K562 (cell line): ENCODE results near the gene RPLP2. TPM values are rescaled to one million over a fixed set of nuclear protein-coding genes. Genes with fewer than 3 reads are reported as not detected.

Experiments used
- ARID3A ChIP-seq: IDR thresholded peaks from 2 replicates; pipeline ENCODE4 v1.6.1; 2012; ENCODE audit warnings: low read depth, low read length, improper control_type of control experiment, borderline replicate concordance
- ESRRA ChIP-seq: fragments of 450-650 bp; IDR thresholded peaks from 2 replicates; pipeline ENCODE4 v1.6.1; 2014; ENCODE audit warnings: low read depth, mild to moderate bottlenecking, moderate library complexity, borderline replicate concordance
- FOXJ2 ChIP-seq: fragments of 200-800 bp; sonication (Bioruptor generic); IDR thresholded peaks from 2 replicates; pipeline ENCODE4 v1.6.1; 2016; ENCODE audit warnings: missing genetic modification characterization, missing compliant biosample characterization
- GTF2B ChIP-seq: IDR thresholded peaks from 2 replicates; pipeline ENCODE4 v1.6.1; 2011; ENCODE audit not compliant: insufficient read length; ENCODE audit errors: extremely low read depth
- KDM4B ChIP-seq, 2 experiments: fragments of 450-650 bp in 1 of 2; sonication (generic) in 1 of 2; IDR thresholded peaks; 2 replicates each; pipeline ENCODE4 v1.6.1; 2016 to 2017; ENCODE audit warnings: borderline replicate concordance in 2 of 2, antibody characterized with exemption in 1 of 2, low read depth in 1 of 2, mild to moderate bottlenecking in 1 of 2
- KLF6 ChIP-seq: fragments of 250-450 bp; sonication (Bioruptor Pico); IDR thresholded peaks from 2 replicates; pipeline ENCODE4 v1.4.0; 2020; ENCODE audit warnings: mild to moderate bottlenecking, moderate library complexity, borderline replicate concordance
- MAFG ChIP-seq: fragments of 450-650 bp; conservative IDR thresholded peaks from 2 replicates; pipeline ENCODE4 v1.6.1; 2016; ENCODE audit warnings: missing genetic modification characterization, missing compliant biosample characterization
- MEF2D ChIP-seq: conservative IDR thresholded peaks from 2 replicates; pipeline ENCODE4 v1.6.1; 2016; ENCODE audit warnings: low read depth, missing genetic modification characterization, missing compliant biosample characterization
- MTA1 ChIP-seq: fragments of 450-650 bp; IDR thresholded peaks from 2 replicates; pipeline ENCODE4 v1.6.1; 2017; ENCODE audit warnings: borderline replicate concordance
- NR1H2 ChIP-seq: sonication (generic); formaldehyde crosslinking; IDR thresholded peaks from 2 replicates; pipeline ENCODE4 v1.4.0; 2020; ENCODE audit warnings: mild to moderate bottlenecking, missing genetic modification reagents
- PHF20 ChIP-seq: fragments of 450-650 bp; IDR thresholded peaks from 2 replicates; pipeline ENCODE4 v1.6.1; 2018; ENCODE audit not compliant: partially characterized antibody
- PHTF2 ChIP-seq: fragments of 250-450 bp; sonication (Bioruptor Pico); IDR thresholded peaks from 2 replicates; pipeline ENCODE4 v1.5.0; 2021; ENCODE audit warnings: mild to moderate bottlenecking
- POLR2B ChIP-seq: fragments of 450-650 bp; IDR thresholded peaks from 2 replicates; pipeline ENCODE4 v1.6.1; 2018; ENCODE audit warnings: low read depth; ENCODE audit not compliant: partially characterized antibody
- POLR2G ChIP-seq: fragments of 200-400 bp; formaldehyde crosslinking; IDR thresholded peaks from 2 replicates; pipeline ENCODE4 v1.6.1; 2017; ENCODE audit warnings: low read depth, mild to moderate bottlenecking, antibody characterized with exemption, low read length, moderate library complexity
- POLR3A ChIP-seq: IDR thresholded peaks from 2 replicates; pipeline ENCODE4 v1.6.1; 2011; ENCODE audit warnings: borderline replicate concordance, mild to moderate bottlenecking, moderate library complexity; ENCODE audit not compliant: insufficient read length, insufficient read depth; ENCODE audit errors: extremely low read depth
- PYGO2 ChIP-seq: fragments of 450-650 bp; IDR thresholded peaks from 2 replicates; pipeline ENCODE4 v1.6.1; 2016; ENCODE audit warnings: mild to moderate bottlenecking, missing genetic modification characterization, moderate library complexity, missing compliant biosample characterization
- SAFB ChIP-seq: fragments of 200-400 bp; formaldehyde crosslinking; IDR thresholded peaks from 2 replicates; pipeline ENCODE4 v1.6.1; 2017; ENCODE audit warnings: low read depth, low read length, borderline replicate concordance
- SIN3B ChIP-seq: fragments of 450-650 bp; IDR thresholded peaks from 2 replicates; pipeline ENCODE4 v1.6.1; 2017; ENCODE audit warnings: low read depth, mild to moderate bottlenecking, moderate library complexity
- ZBTB9 ChIP-seq: fragments of 450-650 bp; formaldehyde crosslinking; IDR thresholded peaks from 2 replicates; pipeline ENCODE4 v1.4.0; 2020; ENCODE audit warnings: mild to moderate bottlenecking, moderate library complexity
- ZFP30 ChIP-seq: fragments of 250-450 bp; sonication (Bioruptor Pico); IDR thresholded peaks from 2 replicates; pipeline ENCODE4 v1.8.0; 2022; ENCODE audit warnings: moderate library complexity, mild to moderate bottlenecking, inconsistent platforms, borderline replicate concordance
- ZNF311 ChIP-seq: fragments of 250-450 bp; sonication (Bioruptor Pico); IDR thresholded peaks from 2 replicates; pipeline ENCODE4 v1.4.0; 2020; ENCODE audit warnings: mild to moderate bottlenecking, moderate library complexity
- ZNF507 ChIP-seq: conservative IDR thresholded peaks from 2 replicates; pipeline ENCODE4 v1.6.1; 2017; ENCODE audit warnings: missing genetic modification characterization, missing compliant biosample characterization
- ZNF717 ChIP-seq: fragments of 250-450 bp; sonication (Bioruptor Pico); IDR thresholded peaks from 2 replicates; pipeline ENCODE4 v1.5.0; 2021
- polyA plus RNA-seq, 8 experiments: library from polyadenylated mRNA; depleted of rRNA in 4 of 8; stranded (reverse) in 5 of 8; unstranded in 3 of 8; fragments of >200 nt; fragmentation: Nextera tagmentation in 2 of 8; fragmentation: Illumina TruSeq in 1 of 8; extraction: Ambion mirVana in 2 of 8; extraction: Trizol in 1 of 8; gene quantifications; 2 replicates each; pipeline versions ENCODE4 v1.2.1 to v1.2.3, GENCODE V29; 2011 to 2014; ENCODE audit warnings: inconsistent platforms in 1 of 8, missing spikeins in 1 of 8
- total RNA-seq, 7 experiments: library from RNA; depleted of rRNA in 6 of 7; stranded (reverse); fragments of >200 nt in 6 of 7; fragmentation: Illumina TruSeq in 2 of 7; extraction: Trizol in 2 of 7; gene quantifications; 2 replicates each; pipeline versions ENCODE4 v1.2.1 to v1.2.3, GENCODE V29; 2011 to 2021; ENCODE audit warnings: low replicate concordance in 1 of 7

RPLP2 gene
- total and polyA plus RNA-seq, 9 of the 15 experiments (the other 6 are each of a cell fraction or from before 2014, with no cell fraction given) = 528 to 3,807 (median 1,633) TPM

GRCh38 chr11:837189-837989, 27.6 kb downstream of the RPLP2 start (continued):
- TF ChIP-seq ARID3A = no peak
- TF ChIP-seq ZNF311 (CRISPR knock-in tag) = no peak
- peak; percentile 95 for TF ChIP-seq ZBTB9 (CRISPR knock-in tag)
- no peak for TF ChIP-seq KDM4B (IDR thresholded peaks at IDR 0.05; ENCODE audit: borderline replicate concordance in 2 of 2, low read depth in 1 of 2)
- TF ChIP-seq PHTF2 (CRISPR knock-in tag) = no peak
- TF ChIP-seq ESRRA = no peak
- TF ChIP-seq MAFG (tag) = no peak
- TF ChIP-seq MEF2D = no peak
- no peak for TF ChIP-seq PHF20
- TF ChIP-seq NR1H2 (CRISPR knock-in tag) = no peak
- TF ChIP-seq POLR2B = peak; percentile 35
- no peak for TF ChIP-seq KLF6 (CRISPR knock-in tag)
- no peak for TF ChIP-seq SIN3B
- TF ChIP-seq FOXJ2 = no peak
- no peak for TF ChIP-seq ZFP30 (CRISPR knock-in tag)
- TF ChIP-seq POLR2G = peak; percentile 78
- TF ChIP-seq GTF2B = no peak
- TF ChIP-seq ZNF717 (CRISPR knock-in tag) = no peak
- no peak for TF ChIP-seq PYGO2 (tag)
- peak; percentile 8; the same call in 1 of the 2 replicates for TF ChIP-seq SAFB
- TF ChIP-seq ZNF507 (tag) = no peak
- no peak for TF ChIP-seq POLR3A
- no peak for TF ChIP-seq MTA1
